ENCODE data around the gene SNAI3. TPM values are rescaled to one million over a fixed set of nuclear protein-coding genes. Genes with fewer than 3 reads are reported as not detected.

SNAI3 gene
- total and polyA plus RNA-seq, 2 of the 8 experiments (the other 6 are each of a cell fraction or from before 2014, with no cell fraction given): 8.5 to 13.3 TPM

DNA sequence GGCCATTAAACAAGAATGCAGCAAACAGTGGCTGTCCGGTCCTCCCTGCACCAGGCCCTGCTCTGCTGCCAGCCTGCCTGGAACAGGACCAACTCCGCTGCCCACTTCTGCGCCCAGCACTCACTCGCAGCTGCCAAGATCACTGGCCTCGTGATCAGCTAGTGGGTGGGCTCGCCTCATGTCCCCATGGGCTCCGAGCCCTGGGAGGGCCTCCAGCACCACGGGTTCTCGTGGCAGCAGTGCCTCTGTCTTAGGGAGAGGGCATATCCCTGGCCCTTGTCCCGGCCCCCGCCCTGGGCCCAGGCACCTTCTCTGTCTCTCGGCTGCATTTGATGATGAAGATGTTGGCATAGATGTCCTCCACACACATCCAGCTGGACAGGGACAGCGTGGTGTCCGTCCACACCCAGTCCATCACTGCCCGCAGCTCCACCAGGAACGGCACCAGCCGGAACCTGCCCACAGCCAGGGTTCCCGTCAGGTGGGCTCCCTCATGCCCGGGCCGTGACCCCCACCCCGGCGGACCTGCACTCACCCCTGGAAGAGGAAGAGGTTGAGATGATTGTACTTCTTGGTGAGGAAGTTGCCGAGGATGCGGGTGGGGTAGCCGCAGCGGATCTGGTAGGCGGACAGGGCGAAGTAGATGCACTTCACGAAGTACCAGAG is 33.1 kb upstream of the SNAI3 start (continued):
- TF ChIP-seq, protein P1, sequence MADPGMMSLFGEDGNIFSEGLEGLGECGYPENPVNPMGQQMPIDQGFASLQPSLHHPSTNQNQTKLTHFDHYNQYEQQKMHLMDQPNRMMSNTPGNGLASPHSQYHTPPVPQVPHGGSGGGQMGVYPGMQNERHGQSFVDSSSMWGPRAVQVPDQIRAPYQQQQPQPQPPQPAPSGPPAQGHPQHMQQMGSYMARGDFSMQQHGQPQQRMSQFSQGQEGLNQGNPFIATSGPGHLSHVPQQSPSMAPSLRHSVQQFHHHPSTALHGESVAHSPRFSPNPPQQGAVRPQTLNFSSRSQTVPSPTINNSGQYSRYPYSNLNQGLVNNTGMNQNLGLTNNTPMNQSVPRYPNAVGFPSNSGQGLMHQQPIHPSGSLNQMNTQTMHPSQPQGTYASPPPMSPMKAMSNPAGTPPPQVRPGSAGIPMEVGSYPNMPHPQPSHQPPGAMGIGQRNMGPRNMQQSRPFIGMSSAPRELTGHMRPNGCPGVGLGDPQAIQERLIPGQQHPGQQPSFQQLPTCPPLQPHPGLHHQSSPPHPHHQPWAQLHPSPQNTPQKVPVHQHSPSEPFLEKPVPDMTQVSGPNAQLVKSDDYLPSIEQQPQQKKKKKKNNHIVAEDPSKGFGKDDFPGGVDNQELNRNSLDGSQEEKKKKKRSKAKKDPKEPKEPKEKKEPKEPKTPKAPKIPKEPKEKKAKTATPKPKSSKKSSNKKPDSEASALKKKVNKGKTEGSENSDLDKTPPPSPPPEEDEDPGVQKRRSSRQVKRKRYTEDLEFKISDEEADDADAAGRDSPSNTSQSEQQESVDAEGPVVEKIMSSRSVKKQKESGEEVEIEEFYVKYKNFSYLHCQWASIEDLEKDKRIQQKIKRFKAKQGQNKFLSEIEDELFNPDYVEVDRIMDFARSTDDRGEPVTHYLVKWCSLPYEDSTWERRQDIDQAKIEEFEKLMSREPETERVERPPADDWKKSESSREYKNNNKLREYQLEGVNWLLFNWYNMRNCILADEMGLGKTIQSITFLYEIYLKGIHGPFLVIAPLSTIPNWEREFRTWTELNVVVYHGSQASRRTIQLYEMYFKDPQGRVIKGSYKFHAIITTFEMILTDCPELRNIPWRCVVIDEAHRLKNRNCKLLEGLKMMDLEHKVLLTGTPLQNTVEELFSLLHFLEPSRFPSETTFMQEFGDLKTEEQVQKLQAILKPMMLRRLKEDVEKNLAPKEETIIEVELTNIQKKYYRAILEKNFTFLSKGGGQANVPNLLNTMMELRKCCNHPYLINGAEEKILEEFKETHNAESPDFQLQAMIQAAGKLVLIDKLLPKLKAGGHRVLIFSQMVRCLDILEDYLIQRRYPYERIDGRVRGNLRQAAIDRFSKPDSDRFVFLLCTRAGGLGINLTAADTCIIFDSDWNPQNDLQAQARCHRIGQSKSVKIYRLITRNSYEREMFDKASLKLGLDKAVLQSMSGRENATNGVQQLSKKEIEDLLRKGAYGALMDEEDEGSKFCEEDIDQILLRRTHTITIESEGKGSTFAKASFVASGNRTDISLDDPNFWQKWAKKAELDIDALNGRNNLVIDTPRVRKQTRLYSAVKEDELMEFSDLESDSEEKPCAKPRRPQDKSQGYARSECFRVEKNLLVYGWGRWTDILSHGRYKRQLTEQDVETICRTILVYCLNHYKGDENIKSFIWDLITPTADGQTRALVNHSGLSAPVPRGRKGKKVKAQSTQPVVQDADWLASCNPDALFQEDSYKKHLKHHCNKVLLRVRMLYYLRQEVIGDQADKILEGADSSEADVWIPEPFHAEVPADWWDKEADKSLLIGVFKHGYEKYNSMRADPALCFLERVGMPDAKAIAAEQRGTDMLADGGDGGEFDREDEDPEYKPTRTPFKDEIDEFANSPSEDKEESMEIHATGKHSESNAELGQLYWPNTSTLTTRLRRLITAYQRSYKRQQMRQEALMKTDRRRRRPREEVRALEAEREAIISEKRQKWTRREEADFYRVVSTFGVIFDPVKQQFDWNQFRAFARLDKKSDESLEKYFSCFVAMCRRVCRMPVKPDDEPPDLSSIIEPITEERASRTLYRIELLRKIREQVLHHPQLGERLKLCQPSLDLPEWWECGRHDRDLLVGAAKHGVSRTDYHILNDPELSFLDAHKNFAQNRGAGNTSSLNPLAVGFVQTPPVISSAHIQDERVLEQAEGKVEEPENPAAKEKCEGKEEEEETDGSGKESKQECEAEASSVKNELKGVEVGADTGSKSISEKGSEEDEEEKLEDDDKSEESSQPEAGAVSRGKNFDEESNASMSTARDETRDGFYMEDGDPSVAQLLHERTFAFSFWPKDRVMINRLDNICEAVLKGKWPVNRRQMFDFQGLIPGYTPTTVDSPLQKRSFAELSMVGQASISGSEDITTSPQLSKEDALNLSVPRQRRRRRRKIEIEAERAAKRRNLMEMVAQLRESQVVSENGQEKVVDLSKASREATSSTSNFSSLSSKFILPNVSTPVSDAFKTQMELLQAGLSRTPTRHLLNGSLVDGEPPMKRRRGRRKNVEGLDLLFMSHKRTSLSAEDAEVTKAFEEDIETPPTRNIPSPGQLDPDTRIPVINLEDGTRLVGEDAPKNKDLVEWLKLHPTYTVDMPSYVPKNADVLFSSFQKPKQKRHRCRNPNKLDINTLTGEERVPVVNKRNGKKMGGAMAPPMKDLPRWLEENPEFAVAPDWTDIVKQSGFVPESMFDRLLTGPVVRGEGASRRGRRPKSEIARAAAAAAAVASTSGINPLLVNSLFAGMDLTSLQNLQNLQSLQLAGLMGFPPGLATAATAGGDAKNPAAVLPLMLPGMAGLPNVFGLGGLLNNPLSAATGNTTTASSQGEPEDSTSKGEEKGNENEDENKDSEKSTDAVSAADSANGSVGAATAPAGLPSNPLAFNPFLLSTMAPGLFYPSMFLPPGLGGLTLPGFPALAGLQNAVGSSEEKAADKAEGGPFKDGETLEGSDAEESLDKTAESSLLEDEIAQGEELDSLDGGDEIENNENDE (IDR thresholded peaks at IDR 0.05; ENCODE audit: insufficient replicate concordance, low read length): no peak
- TF ChIP-seq TAF1 (IDR thresholded peaks at IDR 0.05; ENCODE audit: low read depth, low read length) (no peak), CTBP2 (IDR thresholded peaks at IDR 0.05; ENCODE audit: borderline replicate concordance, insufficient read depth, insufficient read length, low read length) (no peak), KDM1A (IDR thresholded peaks at IDR 0.05; ENCODE audit: borderline replicate concordance, low read length) (no peak), RAD21 (IDR thresholded peaks at IDR 0.05 in 1 of 2, conservative IDR thresholded peaks at IDR 0.05 in 1 of 2; ENCODE audit: low read depth in 2 of 2, low read length in 2 of 2) (no peak), CHD1 (IDR thresholded peaks at IDR 0.05; ENCODE audit: low read depth, low read length) (no peak), BRCA1 (IDR thresholded peaks at IDR 0.05; ENCODE audit: low read depth, low read length) (no peak)
- TF ChIP-seq, protein P2, sequence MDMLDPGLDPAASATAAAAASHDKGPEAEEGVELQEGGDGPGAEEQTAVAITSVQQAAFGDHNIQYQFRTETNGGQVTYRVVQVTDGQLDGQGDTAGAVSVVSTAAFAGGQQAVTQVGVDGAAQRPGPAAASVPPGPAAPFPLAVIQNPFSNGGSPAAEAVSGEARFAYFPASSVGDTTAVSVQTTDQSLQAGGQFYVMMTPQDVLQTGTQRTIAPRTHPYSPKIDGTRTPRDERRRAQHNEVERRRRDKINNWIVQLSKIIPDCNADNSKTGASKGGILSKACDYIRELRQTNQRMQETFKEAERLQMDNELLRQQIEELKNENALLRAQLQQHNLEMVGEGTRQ (IDR thresholded peaks at IDR 0.05; ENCODE audit: low read length): no peak

All from H1 (cell line).